Measurements from ENCODE around the gene COL21A1. TPM values are rescaled to one million over a fixed set of nuclear protein-coding genes. Genes with fewer than 3 reads are reported as not detected.

COL21A1 gene
- 10 to 100 TPM in 1 of 4 donors, 1 to 10 TPM in 3; 4.2 to 15.2 (median 4.9) TPM for total RNA-seq

- no peaks in the 10 kb centered on the region for H3K27me3 ChIP-seq
- H3K36me3 ChIP-seq = no peaks in the 10 kb centered on the region
- H3K27ac ChIP-seq = peak within 1 kb of the TSS; percentile 57
- H3K9me3 ChIP-seq = no peaks in the 10 kb centered on the region
- peak in 1 of 2 donors; percentile 9 for TF ChIP-seq CTCF (IDR thresholded peaks at IDR 0.05)
- TF ChIP-seq POLR2A (IDR thresholded peaks at IDR 0.05) = no peak
- WGBS = 2% methylated on average over 30 of the region's 36 CpGs
- H3K4me1 ChIP-seq = peaks cover 46% of the 10 kb centered on the region
- peak within 1 kb of the TSS; percentile 55 for H3K4me3 ChIP-seq
- peak; percentile 64 to 76 for DNase-seq (ENCODE audit: low spot score in 2 of 2)
These were observed at the start of gene COL21A1 for GRCh38 chr6:56246881-56247653. COL21A1 (minus strand) TSS chr6:56247580; CDS start chr6:56182618, 64,962 bp downstream.

GRCh38 chr6:56293781-56294180 is 46.4 kb upstream of the COL21A1 start:
- DNase-seq (ENCODE audit: low spot score in 2 of 2) = no peak
- TF ChIP-seq POLR2A (IDR thresholded peaks at IDR 0.05) (no peak), CTCF (IDR thresholded peaks at IDR 0.05) (no peak), POLR2AphosphoS5 (IDR thresholded peaks at IDR 0.05) (no peak), EP300 (IDR thresholded peaks at IDR 0.05) (no peak)
- Histone ChIP-seq H3K27ac (no peak overlapping the region), H3K27me3 (no peaks in the 10 kb centered on the region), H3K9me3 (no peaks in the 10 kb centered on the region), H3K4me1 (no peaks in the 10 kb centered on the region), H3K4me3 (no peak overlapping the region), H3K36me3 (no peaks in the 10 kb centered on the region)
- WGBS = 66% methylated on average over 3 of the region's 3 CpGs

GRCh38 chr6:56292505-56293181 is 45.3 kb upstream of the COL21A1 start:
- Histone ChIP-seq H3K4me1 (no peaks in the 10 kb centered on the region), H3K27me3 (no peaks in the 10 kb centered on the region), H3K27ac (no peak overlapping the region), H3K4me3 (no peak overlapping the region), H3K9me3 (no peaks in the 10 kb centered on the region), H3K36me3 (no peaks in the 10 kb centered on the region)
- no peak for DNase-seq (ENCODE audit: low spot score in 2 of 2)
- 76% methylated on average over 1 of the region's 1 CpG for WGBS
- TF ChIP-seq CTCF (IDR thresholded peaks at IDR 0.05) (peak; percentile 38 to 46), EP300 (IDR thresholded peaks at IDR 0.05) (no peak)

- DNase-seq (ENCODE audit: low spot score in 2 of 2) = no peak
- H3K27ac ChIP-seq = no peak overlapping the region
- TF ChIP-seq EP300 (IDR thresholded peaks at IDR 0.05) = no peak
- TF ChIP-seq POLR2AphosphoS5 (IDR thresholded peaks at IDR 0.05) = no peak
- no peak for TF ChIP-seq CTCF (IDR thresholded peaks at IDR 0.05)
- TF ChIP-seq POLR2A (IDR thresholded peaks at IDR 0.05) = no peak
- WGBS = 72% methylated on average over 7 of the region's 7 CpGs
- no peaks in the 10 kb centered on the region for H3K9me3 ChIP-seq
- H3K36me3 ChIP-seq = no peaks in the 10 kb centered on the region
- no peaks in the 10 kb centered on the region for H3K27me3 ChIP-seq
- no peak overlapping the region for H3K4me3 ChIP-seq
- no peaks in the 10 kb centered on the region for H3K4me1 ChIP-seq
These were observed 44.0 kb upstream of the COL21A1 start for GRCh38 chr6:56291302-56291917.

GRCh38 chr6:56289721-56290120 is 42.3 kb upstream of the COL21A1 start:
- Histone ChIP-seq H3K36me3 (no peaks in the 10 kb centered on the region), H3K27ac (no peak overlapping the region), H3K4me1 (no peaks in the 10 kb centered on the region), H3K9me3 (no peaks in the 10 kb centered on the region), H3K4me3 (no peak overlapping the region), H3K27me3 (no peaks in the 10 kb centered on the region)
- TF ChIP-seq EP300 (IDR thresholded peaks at IDR 0.05) (no peak), CTCF (IDR thresholded peaks at IDR 0.05) (no peak), POLR2AphosphoS5 (IDR thresholded peaks at IDR 0.05) (no peak), POLR2A (IDR thresholded peaks at IDR 0.05) (no peak)
- DNase-seq (ENCODE audit: low spot score in 2 of 2) = no peak
- 92% methylated on average over 6 of the region's 6 CpGs for WGBS
